ENCODE measurements around the gene IRS2.

GRCh38 chr13:109776575-109776974 is 9.8 kb downstream of the IRS2 start:
- TF ChIP-seq SIN3A (IDR thresholded peaks at IDR 0.05; ENCODE audit: borderline replicate concordance, insufficient read depth, low read length): no peak
- TF ChIP-seq, protein P1, sequence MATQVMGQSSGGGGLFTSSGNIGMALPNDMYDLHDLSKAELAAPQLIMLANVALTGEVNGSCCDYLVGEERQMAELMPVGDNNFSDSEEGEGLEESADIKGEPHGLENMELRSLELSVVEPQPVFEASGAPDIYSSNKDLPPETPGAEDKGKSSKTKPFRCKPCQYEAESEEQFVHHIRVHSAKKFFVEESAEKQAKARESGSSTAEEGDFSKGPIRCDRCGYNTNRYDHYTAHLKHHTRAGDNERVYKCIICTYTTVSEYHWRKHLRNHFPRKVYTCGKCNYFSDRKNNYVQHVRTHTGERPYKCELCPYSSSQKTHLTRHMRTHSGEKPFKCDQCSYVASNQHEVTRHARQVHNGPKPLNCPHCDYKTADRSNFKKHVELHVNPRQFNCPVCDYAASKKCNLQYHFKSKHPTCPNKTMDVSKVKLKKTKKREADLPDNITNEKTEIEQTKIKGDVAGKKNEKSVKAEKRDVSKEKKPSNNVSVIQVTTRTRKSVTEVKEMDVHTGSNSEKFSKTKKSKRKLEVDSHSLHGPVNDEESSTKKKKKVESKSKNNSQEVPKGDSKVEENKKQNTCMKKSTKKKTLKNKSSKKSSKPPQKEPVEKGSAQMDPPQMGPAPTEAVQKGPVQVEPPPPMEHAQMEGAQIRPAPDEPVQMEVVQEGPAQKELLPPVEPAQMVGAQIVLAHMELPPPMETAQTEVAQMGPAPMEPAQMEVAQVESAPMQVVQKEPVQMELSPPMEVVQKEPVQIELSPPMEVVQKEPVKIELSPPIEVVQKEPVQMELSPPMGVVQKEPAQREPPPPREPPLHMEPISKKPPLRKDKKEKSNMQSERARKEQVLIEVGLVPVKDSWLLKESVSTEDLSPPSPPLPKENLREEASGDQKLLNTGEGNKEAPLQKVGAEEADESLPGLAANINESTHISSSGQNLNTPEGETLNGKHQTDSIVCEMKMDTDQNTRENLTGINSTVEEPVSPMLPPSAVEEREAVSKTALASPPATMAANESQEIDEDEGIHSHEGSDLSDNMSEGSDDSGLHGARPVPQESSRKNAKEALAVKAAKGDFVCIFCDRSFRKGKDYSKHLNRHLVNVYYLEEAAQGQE (IDR thresholded peaks at IDR 0.05; ENCODE audit: insufficient read depth in 1 of 2, low read depth in 2 of 2, low read length in 2 of 2): no peak
